H54 (cell line): ENCODE measurements around the gene MEOX2.

ENCODE experiments used
- DNase-seq: peaks from one replicate; pipeline ENCODE4 v3.0.0; 2011; ENCODE audit warnings: low spot score, mixed read lengths; ENCODE audit not compliant: insufficient read length
- FAIRE-seq: peaks from 3 replicates; lab custom pipeline; 2011; peaks lifted over from hg19 to GRCh38; lab: Jason Lieb, UNC
- POLR2A ChIP-seq: IDR thresholded peaks from 2 replicates; pipeline ENCODE4 v1.6.1; 2011; ENCODE audit warnings: low read depth, mild to moderate bottlenecking, low read length

The MEOX2 gene

DNA sequence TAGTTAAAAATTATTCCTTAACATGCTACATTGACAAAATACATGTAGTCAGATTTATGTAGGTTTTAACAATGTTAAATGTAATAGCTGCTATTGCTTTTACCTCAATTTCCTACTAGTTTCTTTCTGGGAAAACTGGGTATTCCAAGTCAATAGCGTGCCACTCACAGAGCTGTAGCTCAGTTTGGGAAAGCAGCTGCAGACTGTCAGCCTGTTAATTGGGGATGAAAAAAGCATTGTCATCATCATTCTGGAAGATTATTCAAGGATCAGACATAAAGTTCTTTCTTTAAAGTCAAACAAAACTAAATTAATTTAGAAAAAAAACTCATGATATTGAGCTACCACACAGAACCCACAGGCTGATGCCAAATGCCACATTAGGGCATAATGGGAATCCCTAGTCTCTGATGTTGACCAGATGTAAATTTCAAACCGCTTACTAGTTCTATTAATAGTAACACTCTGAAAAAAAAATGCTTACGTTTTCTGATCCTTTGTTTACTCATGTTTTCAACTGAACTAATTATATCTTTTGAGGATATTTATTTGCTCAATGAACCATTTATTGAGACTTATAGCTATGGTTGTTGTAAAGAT, 105.0 kb downstream of the MEOX2 start:
- TF ChIP-seq POLR2A: no peak
- FAIRE-seq (no peak), DNase-seq (no peak)

DNA sequence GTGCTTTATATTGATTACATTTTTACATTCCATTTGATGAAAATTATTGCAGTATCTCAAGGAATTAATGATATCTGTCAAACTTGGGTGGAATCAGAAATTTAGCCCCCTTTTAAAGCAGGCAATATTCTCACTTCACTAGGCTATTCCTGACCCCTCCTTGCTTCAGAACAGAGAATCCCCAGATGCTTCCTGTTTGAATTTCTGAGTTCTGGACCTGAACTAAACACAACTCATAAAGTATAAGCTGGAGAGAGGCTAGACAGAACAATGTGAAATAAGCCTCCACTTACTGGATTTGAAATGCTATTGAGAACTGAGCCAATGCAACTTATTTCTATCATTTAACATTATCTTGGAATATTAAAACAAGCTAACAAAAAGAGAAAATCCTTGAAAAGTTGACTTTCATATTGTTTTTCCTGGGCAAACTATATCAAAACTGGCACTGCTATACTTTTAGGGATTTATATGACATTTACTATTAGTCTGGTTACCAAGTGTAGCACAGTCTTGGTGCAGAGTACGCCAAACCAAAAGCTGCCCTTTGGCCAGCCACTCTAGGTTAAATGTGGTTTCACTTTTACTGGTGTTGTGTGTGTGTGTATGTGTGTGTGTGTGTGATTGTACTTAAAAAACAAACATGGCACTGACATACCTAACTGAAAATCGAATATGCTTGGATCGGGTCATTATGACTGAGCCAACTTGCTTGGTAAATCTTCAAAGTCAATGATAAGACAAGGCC, 105.7 kb downstream of the MEOX2 start:
- TF ChIP-seq POLR2A: no peak
- FAIRE-seq: no peak
- DNase-seq: no peak

DNA sequence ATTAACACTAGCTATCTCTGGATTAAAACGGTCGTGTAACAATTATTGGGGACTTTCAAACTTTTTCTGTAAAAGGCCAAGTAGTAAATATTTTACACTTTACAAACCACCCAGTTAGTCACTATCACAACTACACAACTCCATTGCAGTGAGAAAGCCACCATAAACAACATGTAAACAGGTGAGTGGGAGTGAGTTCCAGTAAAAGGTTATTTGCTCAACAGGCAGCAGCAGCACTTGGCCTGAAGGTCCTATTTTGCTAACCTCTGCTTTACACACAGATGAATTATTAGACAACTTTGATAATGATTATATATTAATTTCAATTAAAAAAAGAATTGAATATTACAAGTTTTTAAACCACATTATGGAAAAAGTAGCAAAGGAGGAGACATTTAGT, 108.9 kb downstream of the MEOX2 start:
- DNase-seq: no peak
- no peak for FAIRE-seq

DNA sequence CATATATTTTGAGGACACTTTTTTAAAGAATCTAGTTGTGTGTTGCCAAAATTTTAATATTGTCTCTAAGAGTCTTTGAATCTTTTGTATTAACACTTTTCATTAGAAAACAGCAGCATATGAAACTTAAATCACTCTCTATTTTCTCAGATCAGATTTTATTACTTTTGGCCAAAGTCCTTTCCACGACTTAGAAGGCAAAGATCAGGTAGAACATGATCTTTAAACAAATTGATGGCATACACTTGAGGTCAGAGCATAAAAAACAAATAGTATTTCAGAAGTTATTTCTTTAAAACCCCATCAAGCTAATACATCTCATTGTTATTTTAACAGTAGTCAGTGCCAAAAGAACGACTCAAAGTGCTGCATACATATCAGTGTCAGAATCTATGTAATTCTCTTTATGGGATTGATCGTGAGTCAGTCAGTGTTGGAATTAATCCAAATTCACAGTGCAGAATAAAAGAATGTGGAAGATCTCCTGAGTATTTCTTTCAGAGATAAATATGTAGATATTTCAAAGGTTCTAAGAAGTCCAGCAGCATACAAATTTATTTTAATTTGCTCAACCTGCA, 115.1 kb downstream of the MEOX2 start:
- DNase-seq: no peak
- TF ChIP-seq POLR2A: no peak
- no peak for FAIRE-seq

More for the DNA sequence above, 108.9 kb downstream of the MEOX2 start:
- TF ChIP-seq POLR2A: no peak

DNA sequence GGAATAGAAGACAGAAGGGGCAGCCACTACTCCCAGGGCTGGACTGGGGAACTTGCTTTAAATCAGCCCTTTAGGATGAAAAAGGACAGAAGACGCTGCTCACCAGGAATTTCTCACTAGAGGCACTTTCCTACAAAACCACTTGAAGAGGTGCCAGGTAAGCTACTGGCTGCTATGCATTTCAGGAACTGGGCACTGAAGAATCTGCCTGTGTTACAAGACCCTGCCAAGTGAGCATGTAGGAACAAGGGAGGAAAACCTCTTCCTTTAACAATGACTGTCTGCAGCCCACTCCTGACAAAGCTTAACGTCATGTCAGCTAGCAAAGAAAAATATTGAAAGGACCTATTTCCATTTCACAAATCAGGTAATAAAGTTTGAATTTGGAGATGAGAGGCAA, 118.8 kb downstream of the MEOX2 start:
- DNase-seq: no peak
- no peak for TF ChIP-seq POLR2A
- no peak for FAIRE-seq

DNA sequence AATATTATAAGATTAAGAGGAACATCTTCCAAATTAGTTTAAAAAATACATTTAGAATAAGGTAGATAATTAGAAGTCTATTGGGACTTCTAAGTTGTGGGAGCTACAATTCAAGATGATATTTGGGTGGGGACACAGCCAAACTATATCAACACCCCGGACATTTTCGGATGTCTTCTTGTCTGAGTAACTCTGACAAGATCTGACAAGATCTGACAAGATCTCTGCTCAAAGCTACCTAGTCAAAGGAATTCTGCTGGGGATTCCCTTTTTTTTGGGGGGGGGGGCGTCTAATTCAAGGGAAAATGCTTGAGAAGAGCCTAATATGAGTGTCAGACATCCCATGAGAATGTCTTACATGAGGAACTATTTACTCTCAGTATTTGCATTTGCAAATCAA, 119.4 kb downstream of the MEOX2 start:
- no peak for DNase-seq
- TF ChIP-seq POLR2A: no peak

DNA sequence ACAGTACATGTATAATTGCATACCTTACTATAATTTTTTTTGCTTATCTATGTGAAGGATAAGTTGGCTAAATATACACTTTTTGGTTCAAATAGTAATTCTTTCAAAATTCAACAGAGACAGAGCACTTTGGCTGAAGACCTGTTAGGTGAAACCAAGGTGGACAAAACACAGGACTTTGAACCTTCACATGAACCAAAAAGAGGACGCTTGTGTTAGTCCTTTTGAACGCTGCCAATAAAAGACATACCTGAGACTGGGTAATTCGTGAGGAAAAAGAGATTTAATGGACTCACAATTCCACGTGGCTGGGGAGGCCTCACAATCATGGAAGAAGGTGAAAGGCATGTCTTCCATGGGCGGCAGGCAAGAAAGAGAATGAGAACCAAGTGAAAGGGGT, 120.0 kb downstream of the MEOX2 start:
- FAIRE-seq: no peak
- no peak for DNase-seq
- no peak for TF ChIP-seq POLR2A

More for the DNA sequence above, 119.4 kb downstream of the MEOX2 start:
- no peak for FAIRE-seq

DNA sequence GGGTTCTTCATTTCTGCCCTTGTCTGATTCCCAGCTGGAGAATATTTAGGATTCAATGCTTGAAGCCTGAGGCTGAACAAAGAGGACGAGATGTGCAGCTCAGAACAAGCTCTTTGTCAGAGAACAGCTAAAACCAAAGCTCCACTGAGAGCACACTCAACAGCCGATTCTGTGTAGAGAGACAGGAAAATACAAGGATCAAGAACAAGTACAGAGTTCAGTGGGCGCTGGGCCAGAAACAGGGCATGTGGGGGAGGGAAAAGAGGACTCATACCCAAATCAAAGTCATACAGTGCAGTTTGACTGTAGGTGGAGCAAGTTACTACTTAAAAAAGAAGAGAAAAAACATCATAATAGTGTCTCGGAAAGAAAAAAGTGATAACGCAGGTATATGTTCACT, 124.6 kb downstream of the MEOX2 start, which contains the start of gene AGMO:
TSS of gene AGMO (minus strand) at position 181 of the 400 bp plus-strand sequence.
- no peak for TF ChIP-seq POLR2A
- FAIRE-seq: peak; percentile 67
- no peak for DNase-seq
